Esophagus squamous epithelium (tissue), 5 donors: ENCODE measurements around the gene GRID2IP. TPM values are rescaled to one million over a fixed set of nuclear protein-coding genes. Genes with fewer than 3 reads are reported as not detected.
"Not testable (repeated sequence)": the region's sequence is repeated elsewhere in the genome, so short reads cannot be mapped to it uniquely, and the experiment has no call there.

Source experiments
- DNase-seq: peaks from one replicate; lab custom pipeline; 2025; lab: John Stamatoyannopoulos, UW
- H3K27ac ChIP-seq, 4 donors: fragments of 200-600 bp; sonication (generic); one replicate each; pipeline ENCODE4 v1.5.1; 2016 to 2019; ENCODE audit warnings: mild to moderate bottlenecking in 1 of 4
- H3K27me3 ChIP-seq, 4 donors: fragments of 200-600 bp; sonication (generic); 1 replicate in 3 of 4; 2 replicates in 1 of 4; pipeline versions ENCODE4 v1.5.1 to v1.6.0; 2017 to 2021; ENCODE audit warnings: antibody characterized with exemption in 1 of 4
- H3K36me3 ChIP-seq, 3 donors: fragments of 200-600 bp; sonication (generic); one replicate each; pipeline ENCODE4 v1.5.1; 2016 to 2019
- H3K4me1 ChIP-seq, 3 donors: fragments of 200-600 bp; sonication (generic); one replicate each; pipeline ENCODE4 v1.5.1; 2017 to 2019
- H3K4me3 ChIP-seq, 4 donors: fragments of 200-600 bp; sonication (generic); 1 replicate in 3 of 4; 2 replicates in 1 of 4; pipeline ENCODE4 v1.5.1; 2016 to 2019; ENCODE audit warnings: mild to moderate bottlenecking in 2 of 4, moderate library complexity in 1 of 4
- H3K9me3 ChIP-seq, 3 donors: fragments of 200-600 bp; sonication (generic); one replicate each; pipeline ENCODE4 v1.5.1; 2016 to 2019
- POLR2A ChIP-seq, 4 donors: fragments of 450-650 bp; IDR thresholded peaks; one replicate each; pipeline ENCODE4 v1.6.1; 2017; ENCODE audit warnings: antibody characterized with exemption in 4 of 4, mild to moderate bottlenecking in 4 of 4, moderate library complexity in 3 of 4
- WGBS, 2 donors: methylation state at CpG; one replicate each; pipeline ENCODE4 v1.1.5; 2018; 5-methylcytosine and 5-hydroxymethylcytosine counted together
- intact Hi-C: fragments of 100-400 bp; cut with DNase I; formaldehyde crosslinking; loops from one replicate; pipeline ENCODE4 v1.15.0; 2022
- total RNA-seq, 4 donors: library from RNA; depleted of rRNA; stranded (reverse); fragments of >200 nt; gene quantifications; one replicate each; pipeline ENCODE4 v1.1.0, GENCODE V29; 2016
- TF ChIP-seq, protein P1 (sequence below), 6 experiments: fragments of 450-650 bp in 4 of 6; fragments of 200-600 bp in 2 of 6; sonication (generic) in 2 of 6; IDR thresholded peaks; one replicate each; pipeline ENCODE4 v1.5.1; 2016 to 2019; ENCODE audit warnings: antibody characterized with exemption in 6 of 6, mild to moderate bottlenecking in 4 of 6, moderate library complexity in 4 of 6
- donor health status: DM: yes; HTN: yes; CAD: no.

The GRID2IP gene
- total RNA-seq, 4 donors from 2014 or later, result 0.38 to 1.1 (median 0.44) TPM; not detected in 1

DNA sequence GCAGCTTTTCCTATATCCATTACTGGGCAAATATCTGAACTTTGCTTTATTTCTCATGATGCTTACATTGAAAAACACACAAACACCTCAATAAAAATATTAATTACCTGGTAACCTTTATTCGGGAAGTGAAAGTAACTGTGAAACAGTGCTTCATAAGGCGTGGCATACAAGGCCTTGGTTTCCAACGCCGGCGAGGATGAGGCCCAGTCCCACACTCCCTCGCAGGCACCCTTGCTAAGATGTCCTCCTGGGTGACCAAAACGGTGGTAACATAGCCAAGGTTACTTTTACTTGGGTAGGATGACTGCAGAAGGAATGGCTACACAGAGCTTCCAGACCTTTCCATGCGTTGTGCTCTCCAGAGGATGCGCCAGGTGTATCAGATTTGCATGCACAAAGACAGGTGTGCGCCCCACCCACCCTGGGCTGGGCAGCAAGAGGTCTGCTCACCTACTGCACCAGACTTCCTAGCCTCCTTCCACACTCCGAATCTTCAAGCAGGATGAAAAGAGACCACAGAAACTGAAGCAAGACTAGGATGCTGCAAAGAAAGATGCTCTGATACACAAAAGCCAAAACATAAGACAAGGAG is 90.2 kb downstream of the GRID2IP start:
- intact Hi-C loops, result no loop called here
- H3K27ac ChIP-seq, result no peak overlapping the region

DNA sequence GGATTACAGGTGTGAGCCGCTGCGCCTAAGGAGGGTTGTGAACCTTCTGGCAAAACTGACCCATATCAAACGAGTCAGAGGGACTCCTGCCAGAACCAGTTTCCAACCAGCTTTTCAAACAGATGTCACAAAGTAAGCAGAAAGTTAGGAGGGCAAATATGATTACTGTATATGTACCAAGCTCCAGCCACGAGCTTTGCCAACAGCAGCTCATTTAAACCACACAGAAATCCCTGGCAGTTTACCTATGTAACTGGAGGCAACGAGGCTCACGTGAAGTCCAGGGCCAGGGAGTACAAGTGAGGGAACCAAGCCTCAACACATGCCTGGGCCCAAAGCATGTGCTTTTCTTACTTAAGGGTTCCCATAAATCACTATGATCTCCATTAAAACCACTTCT is 91.0 kb downstream of the GRID2IP start:
- Histone ChIP-seq H3K4me3 (no peak overlapping the region), H3K4me1 (peaks cover 0 to 4% (median 0%) of the 10 kb centered on the region in 3 donors), H3K27ac (no peak overlapping the region), H3K36me3 (peaks cover 0 to 49% (median 7%) of the 10 kb centered on the region in 3 donors), H3K27me3 (no peaks in the 10 kb centered on the region), H3K9me3 (no peaks in the 10 kb centered on the region)
- no peak for TF ChIP-seq POLR2A (IDR thresholded peaks at IDR 0.05)
- TF ChIP-seq, protein P1, sequence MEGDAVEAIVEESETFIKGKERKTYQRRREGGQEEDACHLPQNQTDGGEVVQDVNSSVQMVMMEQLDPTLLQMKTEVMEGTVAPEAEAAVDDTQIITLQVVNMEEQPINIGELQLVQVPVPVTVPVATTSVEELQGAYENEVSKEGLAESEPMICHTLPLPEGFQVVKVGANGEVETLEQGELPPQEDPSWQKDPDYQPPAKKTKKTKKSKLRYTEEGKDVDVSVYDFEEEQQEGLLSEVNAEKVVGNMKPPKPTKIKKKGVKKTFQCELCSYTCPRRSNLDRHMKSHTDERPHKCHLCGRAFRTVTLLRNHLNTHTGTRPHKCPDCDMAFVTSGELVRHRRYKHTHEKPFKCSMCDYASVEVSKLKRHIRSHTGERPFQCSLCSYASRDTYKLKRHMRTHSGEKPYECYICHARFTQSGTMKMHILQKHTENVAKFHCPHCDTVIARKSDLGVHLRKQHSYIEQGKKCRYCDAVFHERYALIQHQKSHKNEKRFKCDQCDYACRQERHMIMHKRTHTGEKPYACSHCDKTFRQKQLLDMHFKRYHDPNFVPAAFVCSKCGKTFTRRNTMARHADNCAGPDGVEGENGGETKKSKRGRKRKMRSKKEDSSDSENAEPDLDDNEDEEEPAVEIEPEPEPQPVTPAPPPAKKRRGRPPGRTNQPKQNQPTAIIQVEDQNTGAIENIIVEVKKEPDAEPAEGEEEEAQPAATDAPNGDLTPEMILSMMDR (IDR thresholded peaks at IDR 0.05), result no peak
- intact Hi-C loops, result no loop called here
- 49 to 69% methylated on average over 4 to 5 of the region's 6 CpGs for WGBS, 2 donors
- DNase-seq, result no peak

More for the DNA sequence above, 90.2 kb downstream of the GRID2IP start:
- Histone ChIP-seq H3K27me3 (no peaks in the 10 kb centered on the region), H3K9me3 (no peaks in the 10 kb centered on the region), H3K36me3 (peaks cover 3 to 57% (median 12%) of the 10 kb centered on the region in 3 donors), H3K4me3 (no peak overlapping the region), H3K4me1 (peaks cover 0 to 4% (median 0%) of the 10 kb centered on the region in 3 donors)
- no peak for TF ChIP-seq POLR2A (IDR thresholded peaks at IDR 0.05)
- TF ChIP-seq, protein P1 (IDR thresholded peaks at IDR 0.05), result no peak
- DNase-seq, result no peak
- 82 to 86% methylated on average over 8 to 11 of the region's 11 CpGs for WGBS, 2 donors

DNA sequence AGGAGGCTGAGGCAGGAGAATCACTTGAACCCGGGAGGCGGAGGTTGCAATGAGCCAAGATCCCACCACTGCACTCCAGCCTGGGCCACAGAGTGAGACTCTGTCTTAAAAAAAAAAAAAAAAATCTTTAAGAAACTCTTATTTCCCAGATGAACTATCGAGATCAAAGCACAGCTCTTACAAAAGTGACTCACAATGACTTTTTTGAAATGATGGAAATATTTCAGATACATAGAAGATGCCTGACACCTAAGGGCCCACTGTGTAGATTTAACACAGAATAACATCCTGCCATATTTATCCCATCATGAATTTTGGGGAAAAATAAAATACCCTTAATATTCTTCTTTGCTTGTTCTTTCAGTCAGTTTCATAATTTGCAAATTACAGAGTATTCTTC is 92.6 kb downstream of the GRID2IP start:
- H3K9me3 ChIP-seq, intact Hi-C loops, H3K4me3 ChIP-seq, DNase-seq, H3K4me1 ChIP-seq, H3K27me3 ChIP-seq, H3K27ac ChIP-seq: not testable (repeated sequence)
- peaks cover 0 to 33% (median 4%) of the 10 kb centered on the region in 3 donors for H3K36me3 ChIP-seq
- 78 to 80% methylated on average over 3 of the region's 3 CpGs for WGBS, 2 donors

DNA sequence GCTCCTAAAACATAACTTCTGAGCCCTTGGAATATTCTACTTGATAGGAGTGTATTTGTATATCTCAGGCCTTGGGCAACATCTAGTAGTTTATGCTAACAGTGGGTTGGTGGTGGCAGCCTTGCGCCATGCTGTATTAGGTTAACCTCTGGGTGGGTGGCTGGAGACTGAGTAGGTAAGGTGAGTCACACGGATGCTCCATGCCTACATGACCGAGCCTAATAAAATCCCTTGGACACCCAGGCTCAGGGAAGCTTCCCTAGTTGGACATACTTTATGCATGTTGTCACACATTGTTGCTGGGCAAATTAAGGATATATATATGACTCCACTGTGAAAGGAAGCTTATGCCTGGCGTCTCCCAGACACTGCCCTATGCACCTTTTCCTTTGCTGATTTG is 97.5 kb downstream of the GRID2IP start:
- WGBS, 2 donors, result 57 to 76% methylated on average over 4 of the region's 4 CpGs
- intact Hi-C loops, result no loop called here
- H3K27me3 ChIP-seq, result no peaks in the 10 kb centered on the region
- TF ChIP-seq, protein P1 (IDR thresholded peaks at IDR 0.05), result no peak
- no peak for TF ChIP-seq POLR2A (IDR thresholded peaks at IDR 0.05)
- no peak overlapping the region for H3K4me3 ChIP-seq
- no peaks in the 10 kb centered on the region for H3K36me3 ChIP-seq
- H3K9me3 ChIP-seq, result no peaks in the 10 kb centered on the region
- DNase-seq, result no peak
- H3K4me1 ChIP-seq, result peaks cover 0 to 5% (median 0%) of the 10 kb centered on the region in 3 donors
- no peak overlapping the region for H3K27ac ChIP-seq

DNA sequence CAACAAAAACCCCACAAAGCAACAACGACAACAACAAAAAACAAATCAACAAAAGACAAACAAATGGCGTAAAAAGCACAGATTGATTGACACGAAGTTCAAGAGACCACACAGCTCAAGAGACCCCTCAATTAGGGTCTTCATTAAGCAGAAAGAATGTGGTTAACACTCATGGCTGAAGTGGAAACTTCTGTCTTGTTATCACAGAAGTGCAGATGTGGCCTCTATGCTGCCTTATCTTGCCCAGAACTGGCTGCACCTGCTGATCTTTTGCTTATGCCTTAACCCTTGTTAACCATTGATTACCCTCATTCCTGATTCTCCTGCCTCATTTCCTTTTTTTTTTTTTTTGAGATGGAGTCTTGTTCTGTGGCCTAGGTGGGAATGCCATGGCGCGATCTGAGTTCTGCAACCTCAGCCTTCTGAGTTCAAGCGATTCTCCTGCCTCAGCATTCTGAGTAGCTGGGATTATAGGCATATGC is 100.0 kb downstream of the GRID2IP start:
- intact Hi-C loops, result no loop called here
- H3K4me1 ChIP-seq, result peaks cover 4 to 21% (median 8%) of the 10 kb centered on the region in 3 donors
- no peak overlapping the region for H3K4me3 ChIP-seq
- no peak for DNase-seq
- no peaks in the 10 kb centered on the region for H3K36me3 ChIP-seq
- no peaks in the 10 kb centered on the region for H3K27me3 ChIP-seq
- 86 to 89% methylated on average over 6 of the region's 6 CpGs for WGBS, 2 donors
- TF ChIP-seq, protein P1 (IDR thresholded peaks at IDR 0.05), result no peak
- TF ChIP-seq POLR2A (IDR thresholded peaks at IDR 0.05), result no peak
- no peaks in the 10 kb centered on the region for H3K9me3 ChIP-seq
- no peak overlapping the region for H3K27ac ChIP-seq

DNA sequence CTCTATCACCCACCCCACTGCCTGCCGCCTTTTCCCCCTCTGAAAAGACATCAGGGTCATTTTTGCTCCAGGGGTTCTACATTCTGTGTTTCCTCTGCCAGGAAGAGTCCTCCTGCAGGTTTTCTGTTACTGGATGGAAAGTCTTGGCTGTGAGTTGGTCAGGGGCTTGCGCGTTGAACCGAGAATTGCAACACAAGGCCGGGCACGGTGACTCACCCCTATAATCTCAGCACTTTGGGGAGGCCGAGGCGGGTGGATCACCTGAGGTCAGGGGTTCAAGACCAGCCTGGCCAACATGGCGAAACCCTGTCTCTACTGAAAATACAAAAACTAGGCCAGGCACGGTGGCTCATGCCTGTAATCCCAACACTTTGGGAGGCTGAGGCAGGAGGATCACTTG is 100.7 kb downstream of the GRID2IP start:
- DNase-seq, H3K9me3 ChIP-seq, H3K27ac ChIP-seq, intact Hi-C loops, H3K27me3 ChIP-seq, H3K36me3 ChIP-seq, H3K4me3 ChIP-seq: not testable (repeated sequence)
- WGBS, 2 donors, result 27% methylated on average over 3 of the region's 10 CpGs; no CpG with 5 or more reads in 1 of the 2 donors
- peaks cover 4 to 21% (median 9%) of the 10 kb centered on the region in 3 donors for H3K4me1 ChIP-seq

DNA sequence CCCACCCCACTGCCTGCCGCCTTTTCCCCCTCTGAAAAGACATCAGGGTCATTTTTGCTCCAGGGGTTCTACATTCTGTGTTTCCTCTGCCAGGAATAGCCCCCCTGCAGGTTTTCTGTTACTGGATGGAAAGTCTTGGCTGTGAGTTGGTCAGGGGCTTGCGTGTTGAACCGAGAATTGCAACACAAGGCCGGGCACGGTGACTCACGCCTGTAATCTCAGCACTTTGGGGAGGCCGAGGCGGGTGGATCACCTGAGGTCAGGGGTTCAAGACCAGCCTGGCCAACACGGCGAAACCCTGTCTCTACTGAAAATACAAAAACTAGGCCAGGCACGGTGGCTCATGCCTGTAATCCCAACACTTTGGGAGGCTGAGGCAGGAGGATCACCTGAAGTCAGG is 101.4 kb downstream of the GRID2IP start:
- Histone ChIP-seq H3K4me1 (peaks cover 4 to 28% (median 9%) of the 10 kb centered on the region in 3 donors), H3K36me3 (peaks cover 5 to 12% (median 7%) of the 10 kb centered on the region in 3 donors)
- H3K9me3 ChIP-seq, H3K27ac ChIP-seq, intact Hi-C loops, DNase-seq, H3K27me3 ChIP-seq, H3K4me3 ChIP-seq: not testable (repeated sequence)
- WGBS, 2 donors, result 80% methylated on average over 4 of the region's 11 CpGs; no CpG with 5 or more reads in 1 of the 2 donors
